GM21390 (cell line): ENCODE measurements around the gene IGFBP1.
"Not testable (repeated sequence)": the region's sequence is repeated elsewhere in the genome, so short reads cannot be mapped to it uniquely, and the experiment has no call there.

Source experiments
- ATAC-seq: cut with Tn5 transposase; IDR thresholded peaks from one replicate; pipeline ENCODE4 v1.9.1; 2021; ENCODE audit not compliant: unreplicated experiment

IGFBP1 gene

GRCh38 chr7:45888185-45888992, at the start of gene IGFBP1:
Gene IGFBP1, plus strand, starts transcription at chr7:45888488. Its CDS starts 165 bp downstream, at chr7:45888653.
- ATAC-seq: no peak

GRCh38 chr7:45838852-45839251, 49.4 kb upstream of the IGFBP1 start:
- ATAC-seq: not testable (repeated sequence)

- not testable (repeated sequence) for ATAC-seq
Measured at GRCh38 chr7:45841926-45842717, 46.2 kb upstream of the IGFBP1 start.

DNA sequence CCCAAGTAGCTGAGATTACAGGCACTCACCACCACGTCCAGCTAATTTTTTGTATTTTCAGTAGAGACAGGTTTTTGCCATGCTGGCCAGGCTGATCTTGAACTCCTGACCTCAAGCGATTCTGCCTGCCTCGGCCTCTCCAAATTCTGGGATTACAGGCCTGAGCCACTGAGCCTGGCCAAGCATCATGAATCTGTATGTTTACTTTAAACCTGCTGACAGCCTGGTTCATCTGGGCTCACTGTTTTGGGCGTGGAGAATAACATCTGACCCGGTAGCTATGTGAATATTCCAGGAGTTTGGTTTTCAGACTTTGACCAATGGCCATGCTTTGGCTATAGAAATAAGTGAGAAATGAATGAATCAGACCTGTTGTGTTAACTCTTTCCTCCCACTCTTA, 41.8 kb upstream of the IGFBP1 start:
- ATAC-seq: not testable (repeated sequence)

DNA sequence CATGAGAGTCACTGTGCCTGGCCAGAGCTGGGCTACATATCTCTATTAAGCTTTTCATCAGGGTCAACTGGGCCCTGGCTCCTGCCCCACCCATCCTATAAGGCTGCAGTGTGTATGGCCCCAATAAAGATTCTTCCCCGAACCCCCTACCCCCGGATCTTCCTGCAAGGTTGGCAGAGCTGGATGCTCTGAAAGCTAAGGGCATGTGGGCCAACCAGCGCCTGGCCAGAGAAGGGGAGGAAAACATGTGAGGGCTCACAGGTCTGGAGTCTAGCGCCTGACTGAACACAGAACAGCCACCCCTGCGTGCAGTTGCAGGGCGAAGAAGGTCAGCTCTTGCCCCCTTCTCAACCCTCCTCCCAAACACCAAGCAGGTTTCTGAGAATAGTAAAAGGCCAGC, 39.6 kb upstream of the IGFBP1 start:
- ATAC-seq: not testable (repeated sequence)

GRCh38 chr7:45852984-45853383, 35.3 kb upstream of the IGFBP1 start:
- not testable (repeated sequence) for ATAC-seq

- not testable (repeated sequence) for ATAC-seq
Measured at GRCh38 chr7:45853491-45853890, 34.8 kb upstream of the IGFBP1 start.

DNA sequence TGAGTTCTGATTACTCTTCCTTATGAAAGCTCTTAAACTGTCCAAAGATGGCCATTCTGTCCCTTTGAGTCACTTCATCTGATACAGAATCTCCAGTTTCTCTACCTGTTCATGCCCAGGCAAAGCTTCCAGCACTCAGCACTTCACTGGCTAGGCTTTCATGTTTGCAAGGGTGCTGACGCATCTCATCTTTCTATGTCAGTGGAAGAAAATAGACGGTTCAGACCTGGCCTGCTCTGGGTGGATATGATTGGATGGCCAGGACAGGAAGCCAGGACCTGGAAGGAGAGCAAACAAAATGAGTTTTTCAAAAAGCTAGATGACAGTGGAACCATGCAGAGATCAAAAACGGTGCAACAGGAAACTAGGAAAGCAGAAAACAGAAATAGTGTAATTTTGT, 32.6 kb upstream of the IGFBP1 start:
- ATAC-seq: not testable (repeated sequence)

- ATAC-seq: not testable (repeated sequence)
Measured at GRCh38 chr7:45856888-45857287, 31.4 kb upstream of the IGFBP1 start.

DNA sequence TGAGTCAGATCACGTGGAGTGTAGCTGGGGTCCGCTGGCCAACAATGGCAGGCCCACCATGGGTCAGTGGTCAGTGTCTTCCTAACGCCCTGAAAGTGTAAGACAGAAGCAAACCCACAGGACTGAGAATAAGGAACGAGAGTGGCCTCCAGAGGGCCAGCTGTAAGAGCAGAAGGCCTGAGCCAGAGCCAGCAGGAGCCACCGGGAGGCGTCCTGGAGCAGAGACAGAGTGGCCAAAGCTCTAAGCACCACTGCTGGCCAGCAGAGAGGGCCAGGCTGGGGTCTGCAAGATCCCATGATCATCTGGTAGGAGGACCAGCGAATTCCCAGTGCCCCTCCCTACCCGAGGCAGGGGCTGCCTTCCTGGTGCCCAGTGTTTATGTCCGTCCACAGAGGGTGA, 24.6 kb upstream of the IGFBP1 start:
- ATAC-seq: no peak

DNA sequence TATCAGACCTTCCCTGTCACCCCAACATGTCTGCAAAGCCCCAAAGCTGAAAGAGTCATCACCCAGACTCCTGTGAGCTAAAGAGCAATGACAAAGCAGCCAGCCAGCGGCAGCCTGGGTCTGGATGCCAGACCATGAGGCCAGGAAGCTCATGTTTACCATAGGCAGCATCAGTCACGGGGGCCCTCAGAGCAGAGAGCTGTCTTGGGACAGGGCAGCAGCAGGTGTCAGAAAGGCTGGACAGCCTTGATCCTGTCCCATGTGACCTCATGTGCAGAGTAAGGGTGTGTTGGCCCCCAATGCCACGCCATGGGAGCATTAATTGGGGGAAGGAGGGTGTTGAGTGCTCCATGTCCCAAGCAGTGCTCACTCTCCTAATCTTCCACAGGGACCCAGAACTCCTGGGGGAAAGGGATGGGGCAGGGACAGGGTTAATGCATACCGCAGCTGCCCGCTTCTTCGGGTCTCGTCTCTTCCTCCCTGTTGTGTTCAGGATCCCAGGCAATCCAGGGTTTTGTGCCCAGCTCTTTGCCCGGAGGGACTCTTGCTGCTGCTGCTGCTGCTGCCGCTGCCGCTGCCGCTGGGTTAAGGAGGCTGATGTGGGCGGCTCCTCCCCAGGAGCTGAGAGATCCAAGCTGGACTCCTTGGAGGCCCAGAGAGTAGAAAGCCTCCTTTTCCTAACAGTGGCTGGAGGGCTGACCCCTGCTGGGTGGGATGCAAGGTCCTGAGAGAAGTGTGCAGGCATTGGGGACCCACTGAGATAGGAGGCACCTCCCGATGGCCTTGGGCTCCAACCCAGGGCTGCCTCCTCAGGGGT, 22.5 kb upstream of the IGFBP1 start:
- no peak for ATAC-seq

DNA sequence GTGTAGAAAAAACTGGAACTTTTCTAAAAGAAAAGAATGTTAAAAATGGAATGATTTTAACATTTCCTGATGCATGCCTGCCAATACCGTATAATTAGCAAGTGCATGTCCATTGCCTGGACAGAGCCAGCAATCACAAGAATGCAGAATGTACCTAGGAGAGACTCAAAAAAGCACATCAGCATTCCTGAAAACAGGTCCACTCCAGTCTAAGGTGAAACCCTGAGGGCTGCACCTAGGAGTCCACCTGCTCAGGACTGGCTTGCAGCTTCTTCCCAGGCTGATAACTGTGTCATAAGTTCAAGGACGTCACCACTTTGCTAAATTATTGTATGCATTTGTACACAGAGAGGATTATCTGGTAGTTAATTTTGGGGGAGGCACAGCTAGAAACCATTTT, 20.8 kb upstream of the IGFBP1 start:
- ATAC-seq: no peak

GRCh38 chr7:45869426-45869825, 18.9 kb upstream of the IGFBP1 start:
- ATAC-seq: no peak

DNA sequence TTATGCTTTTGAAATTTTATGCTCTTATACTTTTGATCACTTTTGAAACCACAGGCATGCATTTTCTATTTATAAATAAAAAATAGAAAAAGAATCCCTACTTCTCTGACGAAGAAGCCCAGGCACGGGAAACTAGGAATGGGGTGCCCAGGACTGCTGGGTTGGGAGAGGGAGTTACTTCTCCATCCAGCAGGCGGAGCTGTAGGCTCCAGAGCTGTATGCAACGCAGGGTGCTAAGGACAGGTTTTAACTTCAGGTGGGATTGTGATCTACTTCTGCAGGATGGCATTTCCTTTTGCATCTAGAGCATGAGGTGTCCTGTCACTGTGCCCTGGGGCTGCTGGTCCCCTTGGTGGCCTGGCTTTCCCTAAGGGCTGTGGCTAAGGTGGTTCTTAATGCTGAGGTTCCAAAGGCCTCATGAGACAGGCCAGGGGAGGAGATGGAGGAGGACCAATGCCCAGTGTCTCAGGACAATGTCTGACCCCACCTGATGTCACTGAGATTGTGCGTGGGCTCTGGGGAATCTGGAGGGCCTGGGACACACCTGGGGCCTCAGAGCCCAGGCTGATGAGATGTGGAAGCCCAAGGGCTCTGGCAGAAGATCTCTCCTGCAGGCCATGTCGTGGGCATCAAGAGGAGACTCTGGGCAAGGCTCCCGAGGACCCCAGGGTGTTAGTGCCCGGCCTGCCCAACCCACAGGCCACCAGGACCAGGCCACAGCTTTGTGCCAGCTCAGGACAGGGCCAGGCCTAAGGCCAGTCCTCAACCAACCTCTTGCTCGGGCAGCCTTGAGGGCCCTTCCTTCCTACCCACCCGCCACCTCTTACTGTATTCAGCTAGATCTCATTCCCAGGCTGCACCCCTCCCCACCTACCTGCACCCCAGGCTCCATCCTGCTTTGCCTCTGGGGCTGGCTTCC, 15.9 kb upstream of the IGFBP1 start:
- no peak for ATAC-seq

GRCh38 chr7:45873035-45873354, 15.3 kb upstream of the IGFBP1 start, which contains the start of gene CCDC201:
Gene CCDC201, minus strand, starts transcription at chr7:45873082. Its CDS starts 75 bp downstream, at chr7:45873007.
- no peak for ATAC-seq

GRCh38 chr7:45873355-45873754, 14.9 kb upstream of the IGFBP1 start:
- no peak for ATAC-seq

- ATAC-seq: no peak
Measured at GRCh38 chr7:45874408-45875131, 13.7 kb upstream of the IGFBP1 start.

- no peak for ATAC-seq
Measured at GRCh38 chr7:45876519-45876918, 11.8 kb upstream of the IGFBP1 start.

DNA sequence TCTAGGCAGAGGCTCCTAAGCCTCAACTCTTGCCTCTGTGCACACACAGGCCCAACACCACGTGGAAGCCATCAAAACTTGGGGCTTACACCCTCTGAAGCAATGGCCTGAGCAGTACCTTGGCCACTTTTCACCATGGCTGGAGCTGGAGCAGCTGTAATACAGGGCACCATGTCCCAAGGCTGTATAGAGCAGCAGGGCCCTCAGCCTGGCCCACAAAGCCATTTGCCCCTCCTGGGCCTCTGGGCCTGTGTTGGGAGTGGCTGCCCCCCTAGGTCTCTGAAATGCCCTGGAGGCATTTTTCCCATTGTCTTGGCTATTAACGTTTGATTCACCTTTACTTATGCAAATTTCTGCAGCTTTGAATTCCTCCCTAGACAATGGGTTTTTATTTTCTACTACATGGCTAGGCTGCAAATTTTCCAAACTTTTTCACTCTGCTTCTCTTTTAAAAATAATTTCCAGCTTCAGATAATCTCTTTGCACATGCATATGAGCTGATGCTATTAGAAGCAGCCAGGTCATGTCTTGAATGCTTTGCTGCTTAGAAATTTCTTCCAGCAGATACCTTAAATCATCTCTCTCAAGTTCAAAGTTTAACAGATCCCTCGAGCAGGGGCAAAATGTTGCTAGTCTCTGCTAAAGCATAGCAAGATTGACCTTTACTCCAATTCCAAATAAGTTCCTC, 9.7 kb upstream of the IGFBP1 start:
- ATAC-seq: no peak
